OCI-LY7 (cell line): ENCODE data around the gene GBF1. TPM values are rescaled to one million over a fixed set of nuclear protein-coding genes. Genes with fewer than 3 reads are reported as not detected.

Source experiments
- BruUV-seq: library from RNA; stranded (reverse); fragments of 400-500 nt; replicated peaks from 2 replicates; lab custom pipeline; 2021; lab: Mats Ljungman, UMichigan
- CTCF ChIA-PET: fragments of 300-600 bp; sonication (Branson Sonifier 250); formaldehyde crosslinking; loops from one replicate; lab custom pipeline; 2022; ENCODE audit warnings: antibody characterized with exemption; ENCODE audit not compliant: unreplicated experiment; lab: Charles Lee
- POLR2A ChIA-PET: fragments of 300-600 bp; sonication (Branson Sonifier 250); formaldehyde crosslinking; loops from one replicate; lab custom pipeline; 2022; ENCODE audit warnings: antibody characterized with exemption; lab: Charles Lee
- DNase-seq: peaks from one replicate; pipeline ENCODE4 v3.0.0-alpha.2; 2015; ENCODE audit warnings: low spot score
- H2AFZ ChIP-seq: fragments of 200-600 bp; sonication (generic), shearing (Covaris generic); 2 replicates; pipeline ENCODE4 v1.6.1; 2014; ENCODE audit warnings: mild to moderate bottlenecking, antibody characterized with exemption, low read length, moderate library complexity
- H3K27ac ChIP-seq: fragments of 200-600 bp; sonication (generic); 2 replicates; pipeline ENCODE4 v1.5.1; 2014; ENCODE audit warnings: mixed run types, low read depth, mild to moderate bottlenecking, moderate library complexity, low read length, inconsistent platforms; ENCODE audit not compliant: poor library complexity, severe bottlenecking
- H3K36me3 ChIP-seq: fragments of 200-600 bp; sonication (generic); 2 replicates; pipeline ENCODE4 v1.6.1; 2014; ENCODE audit warnings: mild to moderate bottlenecking, antibody characterized with exemption, low read length, moderate library complexity, mixed read lengths; ENCODE audit not compliant: insufficient read depth
- H3K4me1 ChIP-seq: fragments of 200-600 bp; sonication (generic); 2 replicates; pipeline ENCODE4 v1.5.1; 2014; ENCODE audit warnings: mild to moderate bottlenecking, low read length; ENCODE audit not compliant: insufficient read depth, poor library complexity, severe bottlenecking
- H3K4me2 ChIP-seq: fragments of 200-600 bp; sonication (generic); 2 replicates; pipeline ENCODE4 v1.6.1; 2014; ENCODE audit warnings: mild to moderate bottlenecking, low read length
- H3K4me3 ChIP-seq: fragments of 200-600 bp; sonication (generic); 2 replicates; pipeline ENCODE4 v1.5.1; 2014; ENCODE audit warnings: mild to moderate bottlenecking, low read depth, low read length; ENCODE audit not compliant: poor library complexity, severe bottlenecking
- H3K79me2 ChIP-seq: fragments of 200-600 bp; sonication (generic); 2 replicates; pipeline ENCODE4 v1.6.1; 2016; ENCODE audit warnings: low read depth, mild to moderate bottlenecking, low read length, moderate library complexity, mixed read lengths; ENCODE audit not compliant: insufficient read depth
- H3K9me2 ChIP-seq: fragments of 200-600 bp; sonication (generic); 2 replicates; pipeline ENCODE4 v1.6.1; 2016; ENCODE audit warnings: mild to moderate bottlenecking, low read length, mixed read lengths; ENCODE audit not compliant: insufficient read depth
- H3K9me3 ChIP-seq: fragments of 200-600 bp; sonication (generic); 2 replicates; pipeline ENCODE4 v1.6.1; 2014; ENCODE audit warnings: mild to moderate bottlenecking, mixed run types, low read length, mixed read lengths
- H4K20me1 ChIP-seq: fragments of 200-600 bp; sonication (generic); 2 replicates; pipeline ENCODE4 v1.6.1; 2014; ENCODE audit warnings: mild to moderate bottlenecking, antibody characterized with exemption, low read length, moderate library complexity, mixed read lengths; ENCODE audit not compliant: insufficient read depth
- EZH2phosphoT487 ChIP-seq: fragments of 200-600 bp; sonication (generic); IDR thresholded peaks from 2 replicates; pipeline ENCODE4 v1.6.1; 2018; ENCODE audit warnings: low read depth, borderline replicate concordance, mild to moderate bottlenecking, mixed run types, antibody characterized with exemption, low read length, moderate library complexity, mixed read lengths
- intact Hi-C: fragments of 100-400 bp; cut with micrococcal nuclease; formaldehyde crosslinking; loops from one replicate; pipeline ENCODE4 v1.10.0; 2022; ENCODE audit not compliant: unreplicated experiment
- total RNA-seq, 2 experiments: library from RNA; depleted of rRNA in 1 of 2; stranded (reverse); fragments of >200 nt in 1 of 2; shearing (Covaris generic) in 1 of 2; gene quantifications; 2 replicates each; pipeline ENCODE4 v1.2.3, GENCODE V29; 2014 to 2022
- TF ChIP-seq, protein P1 (sequence below): fragments of 200-600 bp; sonication (generic); conservative IDR thresholded peaks from 2 replicates; pipeline ENCODE4 v1.5.1; 2014; ENCODE audit warnings: mild to moderate bottlenecking, antibody characterized with exemption, low read length, moderate library complexity, mixed read lengths

GBF1 gene
- total RNA-seq, 2 experiments from 2014 or later = 17.8 to 33.4 TPM

DNA sequence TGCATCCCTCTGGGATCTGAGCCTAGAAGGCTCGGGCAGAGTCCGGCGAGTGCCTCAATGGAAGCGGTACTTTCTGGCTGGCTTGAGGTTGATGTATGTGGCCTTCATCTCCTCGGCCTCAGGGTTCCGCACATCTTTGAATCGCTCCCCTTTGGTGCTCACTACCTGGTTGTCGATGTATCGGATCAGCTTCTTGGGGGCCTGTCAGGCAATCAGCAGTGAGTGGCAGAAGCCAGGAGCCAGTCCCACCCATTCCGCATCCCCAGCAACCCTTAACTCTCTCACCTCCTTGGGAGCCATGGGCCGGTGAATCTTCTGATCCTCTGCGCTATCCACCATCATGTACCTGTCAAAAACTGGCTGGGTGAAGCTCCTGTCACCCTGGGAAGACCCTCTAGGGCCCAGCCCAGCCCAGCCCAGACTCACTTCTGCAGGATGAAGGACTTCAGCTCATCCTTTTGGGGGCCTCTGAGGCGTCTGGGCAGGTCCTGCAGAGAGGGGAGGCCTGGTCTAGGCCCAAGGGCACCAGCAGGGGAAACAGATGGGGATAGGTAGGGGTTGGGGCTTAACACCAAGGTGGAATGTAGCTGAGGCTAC is 178.1 kb downstream of the GBF1 start:
- no peaks in the 10 kb centered on the region for H3K9me3 ChIP-seq
- ChIA-PET CTCF (interaction anchor here (0.6 to 1.0 kb wide), 3 partner anchors 24 to 253 kb away, joined by 3 read pairs; no protein-coding TSS in a partner anchor), POLR2A (interaction anchor here (0.7 to 2.3 kb wide), 3 partner anchors 9 to 1683 kb away, joined by 3 to 13 read pairs (median 3); partner anchors contain the start of gene CUEDC2)
- H2AFZ ChIP-seq = no peak overlapping the region
- intact Hi-C loops = loop anchor here (5.0 kb wide), 1 partner anchor 159 kb away; no protein-coding TSS in a partner anchor
- no peak overlapping the region for H3K4me3 ChIP-seq
- H3K9me2 ChIP-seq = no peaks in the 10 kb centered on the region
- peaks cover 11% of the 10 kb centered on the region; the same call in 1 of the 2 replicates for H3K36me3 ChIP-seq
- TSS peak; percentile 79 for BruUV-seq
- TF ChIP-seq EZH2phosphoT487 = no peak
- TF ChIP-seq, protein P1, sequence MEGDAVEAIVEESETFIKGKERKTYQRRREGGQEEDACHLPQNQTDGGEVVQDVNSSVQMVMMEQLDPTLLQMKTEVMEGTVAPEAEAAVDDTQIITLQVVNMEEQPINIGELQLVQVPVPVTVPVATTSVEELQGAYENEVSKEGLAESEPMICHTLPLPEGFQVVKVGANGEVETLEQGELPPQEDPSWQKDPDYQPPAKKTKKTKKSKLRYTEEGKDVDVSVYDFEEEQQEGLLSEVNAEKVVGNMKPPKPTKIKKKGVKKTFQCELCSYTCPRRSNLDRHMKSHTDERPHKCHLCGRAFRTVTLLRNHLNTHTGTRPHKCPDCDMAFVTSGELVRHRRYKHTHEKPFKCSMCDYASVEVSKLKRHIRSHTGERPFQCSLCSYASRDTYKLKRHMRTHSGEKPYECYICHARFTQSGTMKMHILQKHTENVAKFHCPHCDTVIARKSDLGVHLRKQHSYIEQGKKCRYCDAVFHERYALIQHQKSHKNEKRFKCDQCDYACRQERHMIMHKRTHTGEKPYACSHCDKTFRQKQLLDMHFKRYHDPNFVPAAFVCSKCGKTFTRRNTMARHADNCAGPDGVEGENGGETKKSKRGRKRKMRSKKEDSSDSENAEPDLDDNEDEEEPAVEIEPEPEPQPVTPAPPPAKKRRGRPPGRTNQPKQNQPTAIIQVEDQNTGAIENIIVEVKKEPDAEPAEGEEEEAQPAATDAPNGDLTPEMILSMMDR = no peak
- H3K27ac ChIP-seq = no peak overlapping the region
- peaks cover 6% of the 10 kb centered on the region; the same call in 1 of the 2 replicates for H3K79me2 ChIP-seq
- DNase-seq = no peak
- H3K4me1 ChIP-seq = peaks cover 31% of the 10 kb centered on the region
- H3K4me2 ChIP-seq = peak overlapping the region; percentile 96
- no peaks in the 10 kb centered on the region for H4K20me1 ChIP-seq

DNA sequence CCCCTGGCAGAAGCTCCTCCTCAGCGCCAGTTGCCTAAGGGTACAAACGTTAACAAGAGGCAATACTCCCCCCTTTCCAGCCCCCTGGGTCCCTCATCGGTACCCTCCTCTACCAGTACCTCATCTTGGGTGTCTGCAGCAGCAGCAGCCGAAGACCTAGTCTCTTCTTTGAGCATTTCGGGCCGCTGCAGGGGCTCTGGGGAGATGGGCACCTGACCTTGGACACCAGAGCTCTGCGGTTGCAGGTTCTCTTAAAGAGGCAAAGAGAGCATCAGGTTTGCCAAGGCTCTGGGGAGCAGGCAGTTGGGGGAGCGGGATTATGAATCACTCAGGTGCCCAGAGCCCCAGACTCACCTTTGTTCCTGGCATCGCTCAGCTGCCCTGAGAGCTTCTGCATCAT is 178.8 kb downstream of the GBF1 start:
- Histone ChIP-seq H3K9me2 (no peaks in the 10 kb centered on the region), H3K4me2 (no peak overlapping the region), H2AFZ (no peak overlapping the region), H3K9me3 (no peaks in the 10 kb centered on the region), H4K20me1 (no peaks in the 10 kb centered on the region), H3K27ac (no peak overlapping the region), H3K36me3 (peaks cover 11% of the 10 kb centered on the region; the same call in 1 of the 2 replicates), H3K4me3 (no peak overlapping the region), H3K4me1 (peaks cover 25% of the 10 kb centered on the region), H3K79me2 (peaks cover 6% of the 10 kb centered on the region; the same call in 1 of the 2 replicates)
- TF ChIP-seq EZH2phosphoT487 = no peak
- TF ChIP-seq, protein P1 = no peak
- no TSS peak for BruUV-seq
- intact Hi-C loops = loop anchor here (5.0 kb wide), 1 partner anchor 158 kb away; no protein-coding TSS in a partner anchor
- no peak for DNase-seq
- CTCF ChIA-PET = interaction anchor here (1.0 kb wide), 1 partner anchor 25 kb away, joined by 3 read pairs; no protein-coding TSS in a partner anchor
- POLR2A ChIA-PET = no interaction called here

DNA sequence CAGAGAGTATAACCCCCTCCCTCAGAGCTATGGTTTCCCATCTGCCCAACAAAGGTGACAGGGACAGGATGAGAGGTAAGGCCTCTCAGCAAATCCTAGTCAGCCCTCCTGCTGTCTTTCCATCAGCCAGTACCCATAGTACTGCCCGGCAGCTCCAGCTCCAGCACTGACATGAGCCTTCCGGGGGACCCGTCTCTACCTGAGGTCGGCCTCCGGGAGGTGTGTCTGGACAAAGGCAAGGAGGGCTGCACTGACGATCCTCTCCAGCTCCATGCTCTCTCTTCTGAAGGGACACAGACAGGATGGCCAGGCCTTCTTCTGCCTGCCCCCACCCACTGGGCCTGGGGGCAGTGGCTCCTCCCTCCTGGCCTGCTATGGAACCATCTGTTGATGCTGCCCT is 179.6 kb downstream of the GBF1 start:
- Histone ChIP-seq H2AFZ (no peak overlapping the region), H3K9me3 (no peaks in the 10 kb centered on the region), H3K4me2 (no peak overlapping the region), H3K4me1 (peaks cover 18% of the 10 kb centered on the region), H3K27ac (no peak overlapping the region), H3K4me3 (no peak overlapping the region), H3K36me3 (peaks cover 11% of the 10 kb centered on the region; the same call in 1 of the 2 replicates), H3K9me2 (no peaks in the 10 kb centered on the region), H4K20me1 (no peaks in the 10 kb centered on the region), H3K79me2 (peaks cover 6% of the 10 kb centered on the region; the same call in 1 of the 2 replicates)
- no TSS peak for BruUV-seq
- intact Hi-C loops = loop anchor here (5.0 kb wide), 1 partner anchor 157 kb away; no protein-coding TSS in a partner anchor
- no peak for TF ChIP-seq EZH2phosphoT487
- TF ChIP-seq, protein P1 = no peak
- POLR2A ChIA-PET = no interaction called here
- DNase-seq = no peak
- CTCF ChIA-PET = no interaction called here
